Panc1 (cell line): ENCODE results near the gene EXD1. TPM values are rescaled to one million over a fixed set of nuclear protein-coding genes. Genes with fewer than 3 reads are reported as not detected.

ENCODE experiments used
- ATAC-seq: fragments of 200-7000 bp; cut with Tn5 transposase; 2 replicates; pipeline ENCODE4 v1.9.1; 2020; ENCODE audit warnings: mild to moderate bottlenecking, moderate library complexity
- BruUV-seq: library from RNA; stranded (reverse); fragments of 400-500 nt; replicated peaks from 2 replicates; lab custom pipeline; 2021; lab: Mats Ljungman, UMichigan
- CTCF ChIA-PET: fragments of 300-600 bp; sonication (Branson Sonifier 250); formaldehyde crosslinking; loops from one replicate; lab custom pipeline; 2022; ENCODE audit warnings: antibody characterized with exemption; lab: Charles Lee
- POLR2A ChIA-PET: fragments of 300-600 bp; sonication (Branson Sonifier 250); formaldehyde crosslinking; loops from one replicate; lab custom pipeline; 2022; ENCODE audit warnings: antibody characterized with exemption; lab: Charles Lee
- DNase-seq: peaks from one replicate; pipeline ENCODE4 v3.0.0-alpha.2; 2010; ENCODE audit warnings: low read depth, low spot score
- H3K27ac ChIP-seq: 2 replicates; pipeline ENCODE4 v1.5.1; 2011; ENCODE audit warnings: mild to moderate bottlenecking, low read length, inconsistent platforms
- H3K27me3 ChIP-seq: fragments of 200-500 bp; sonication (Bioruptor generic); 2 replicates; pipeline ENCODE4 v1.6.0; 2014; ENCODE audit warnings: low read length, inconsistent platforms; ENCODE audit not compliant: control insufficient read depth, insufficient read depth
- H3K36me3 ChIP-seq: fragments of 200-500 bp; sonication (Bioruptor generic); 2 replicates; pipeline ENCODE4 v1.5.1; 2014; ENCODE audit warnings: inconsistent platforms, mild to moderate bottlenecking, low read length, moderate library complexity; ENCODE audit not compliant: control insufficient read depth, insufficient read depth
- H3K4me1 ChIP-seq: 2 replicates; pipeline ENCODE4 v1.5.1; 2011; ENCODE audit warnings: inconsistent platforms, mild to moderate bottlenecking, low read length, moderate library complexity; ENCODE audit not compliant: control insufficient read depth, insufficient read depth
- H3K4me3 ChIP-seq, 2 experiments: 2 replicates each; pipeline ENCODE4 v1.5.1; 2011 to 2012; ENCODE audit warnings: low read depth in 2 of 2, low read length in 2 of 2, mild to moderate bottlenecking in 2 of 2, inconsistent platforms in 1 of 2, moderate library complexity in 1 of 2
- H3K9me3 ChIP-seq: fragments of 200-500 bp; sonication (Bioruptor generic); 2 replicates; pipeline ENCODE4 v1.5.1; 2014; ENCODE audit warnings: low read depth, mild to moderate bottlenecking, inconsistent platforms, low read length, moderate library complexity; ENCODE audit not compliant: control insufficient read depth, insufficient read depth
- CTCF ChIP-seq: fragments of 450-650 bp; IDR thresholded peaks from 2 replicates; pipeline ENCODE4 v1.5.1; 2017; ENCODE audit warnings: mild to moderate bottlenecking
- POLR2AphosphoS5 ChIP-seq: IDR thresholded peaks from 2 replicates; pipeline ENCODE4 v1.6.1; 2012; ENCODE audit warnings: mild to moderate bottlenecking, low read depth, low read length, moderate library complexity
- REST ChIP-seq, 2 experiments: IDR thresholded peaks; 2 replicates each; pipeline ENCODE4 v1.6.1; 2011 to 2012; ENCODE audit warnings: low read depth in 2 of 2, control low read depth in 1 of 2, low read length in 1 of 2, mild to moderate bottlenecking in 1 of 2, moderate library complexity in 1 of 2; ENCODE audit not compliant: insufficient read depth in 1 of 2
- SIN3A ChIP-seq: IDR thresholded peaks from 2 replicates; pipeline ENCODE4 v1.6.1; 2012; ENCODE audit warnings: low read depth, mild to moderate bottlenecking, low read length, moderate library complexity, borderline replicate concordance; ENCODE audit not compliant: insufficient read depth
- TCF7L2 ChIP-seq: IDR thresholded peaks from 2 replicates; pipeline ENCODE4 v1.6.1; 2011; ENCODE audit warnings: mild to moderate bottlenecking, low read depth, low read length, inconsistent platforms
- in situ Hi-C: cut with HindIII; loops from 2 replicates; pipeline ENCODE4 v1.10.0; 2016; ENCODE audit warnings: low sequenced_read_pairs, low pct_unique_long_range_greater_than_20kb
- intact Hi-C: fragments of 100-400 bp; cut with micrococcal nuclease; formaldehyde crosslinking; loops from one replicate; pipeline ENCODE4 v1.10.0; 2022; ENCODE audit not compliant: unreplicated experiment
- total RNA-seq: library from RNA; stranded (reverse); gene quantifications from one replicate; pipeline ENCODE4 v1.2.1, GENCODE V29; 2021; ENCODE audit not compliant: unreplicated experiment

Gene EXD1
- total RNA-seq, 1 experiment from 2014 or later, result 0.15 TPM

- H3K27me3 ChIP-seq, result no peaks in the 10 kb centered on the region
- in situ Hi-C loops (no loop called here), intact Hi-C loops (no loop called here)
- ATAC-seq (no peak), DNase-seq (no peak)
- ChIA-PET CTCF (no interaction called here), POLR2A (no interaction called here)
- no peaks in the 10 kb centered on the region for H3K9me3 ChIP-seq
- no peaks in the 10 kb centered on the region for H3K36me3 ChIP-seq
- H3K4me3 ChIP-seq, result no peak overlapping the region
- H3K27ac ChIP-seq, result no peak overlapping the region
- TF ChIP-seq SIN3A (no peak), TCF7L2 (no peak), CTCF (no peak), POLR2AphosphoS5 (no peak), REST (IDR thresholded peaks at IDR 0.05; ENCODE audit: insufficient read depth in 1 of 2, low read depth in 2 of 2, low read length in 1 of 2) (no peak)
- H3K4me1 ChIP-seq, result peaks cover 2% of the 10 kb centered on the region; the same call in 1 of the 2 replicates
- BruUV-seq, result no TSS peak
Observed at GRCh38 chr15:41278319-41278718, 47.8 kb upstream of the EXD1 start.

GRCh38 chr15:41276831-41277230 lies 46.3 kb upstream of the EXD1 start:
- no peaks in the 10 kb centered on the region for H3K36me3 ChIP-seq
- ChIA-PET CTCF (no interaction called here), POLR2A (interaction anchor here (0.5 kb wide), 1 partner anchor 10 kb away, joined by 5 read pairs; no protein-coding TSS in a partner anchor)

DNA sequence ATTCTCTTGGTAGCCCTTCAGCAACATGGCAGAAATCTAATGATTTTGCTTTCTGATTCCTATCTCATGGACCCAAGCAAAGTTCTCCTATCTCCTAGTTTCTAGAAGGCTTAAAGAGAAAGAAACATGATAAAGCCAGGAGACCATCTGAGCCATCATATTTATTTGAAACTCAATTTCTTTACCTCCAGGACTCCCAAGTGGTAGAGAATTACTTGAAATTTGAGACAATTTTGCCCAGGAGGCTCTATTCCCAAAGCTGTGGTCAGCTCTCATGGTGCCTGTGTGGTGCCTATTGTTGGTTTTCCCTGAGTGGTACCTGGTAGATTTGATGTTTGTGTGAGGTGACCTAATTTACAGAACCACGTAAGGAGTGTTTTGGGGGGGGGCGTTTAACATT lies 39.3 kb upstream of the EXD1 start:
- CTCF ChIA-PET, result no interaction called here
- POLR2A ChIA-PET, result no interaction called here
- DNase-seq (no peak), ATAC-seq (no peak)
- no TSS peak for BruUV-seq
- Histone ChIP-seq H3K36me3 (no peaks in the 10 kb centered on the region), H3K4me1 (no peaks in the 10 kb centered on the region), H3K4me3 (no peak overlapping the region), H3K27ac (no peak overlapping the region), H3K9me3 (no peaks in the 10 kb centered on the region), H3K27me3 (no peaks in the 10 kb centered on the region)
- in situ Hi-C loops, result no loop called here
- intact Hi-C loops, result no loop called here
- no peak for TF ChIP-seq CTCF
- no peak for TF ChIP-seq SIN3A
- no peak for TF ChIP-seq TCF7L2
- no peak for TF ChIP-seq REST (IDR thresholded peaks at IDR 0.05; ENCODE audit: insufficient read depth in 1 of 2, low read depth in 2 of 2, low read length in 1 of 2)
- no peak for TF ChIP-seq POLR2AphosphoS5

More at GRCh38 chr15:41276831-41277230, 46.3 kb upstream of the EXD1 start:
- ATAC-seq (no peak), DNase-seq (no peak)
- Histone ChIP-seq H3K4me1 (no peaks in the 10 kb centered on the region), H3K4me3 (no peak overlapping the region), H3K27me3 (no peaks in the 10 kb centered on the region), H3K9me3 (no peaks in the 10 kb centered on the region), H3K27ac (no peak overlapping the region)
- in situ Hi-C loops (no loop called here), intact Hi-C loops (no loop called here)
- no peak for TF ChIP-seq SIN3A
- BruUV-seq, result no TSS peak
